HepG2 (cell line): Measurements from ENCODE around the gene MYO5B. TPM values are rescaled to one million over a fixed set of nuclear protein-coding genes. Genes with fewer than 3 reads are reported as not detected.

Experiments used
- ATAC-seq: fragments of 200-7000 bp; cut with Tn5 transposase; 3 replicates; pipeline ENCODE4 v1.9.1; 2020; ENCODE audit warnings: mild to moderate bottlenecking, moderate library complexity
- BruUV-seq: library from RNA; stranded (reverse); fragments of 400-500 nt; replicated peaks from 2 replicates; lab custom pipeline; 2021; lab: Mats Ljungman, UMichigan
- CTCF ChIA-PET: fragments of 300-600 bp; formaldehyde crosslinking; extraction: SDS; loops from one replicate; lab custom pipeline; 2021; ENCODE audit warnings: low total read pairs, inconsistent platforms, low intra/inter-chr PET ratio; lab: Yijun Ruan, JAX
- POLR2A ChIA-PET: fragments of 350-600 bp; sonication (Branson Sonifier 250); formaldehyde crosslinking; loops from one replicate; lab custom pipeline; 2020; ENCODE audit warnings: antibody characterized with exemption, inconsistent platforms; lab: Yijun Ruan, JAX
- DNase-seq: peaks from one replicate; pipeline ENCODE4 v3.0.0-alpha.2; 2015; ENCODE audit warnings: low spot score
- FAIRE-seq: peaks from 3 replicates; lab custom pipeline; 2011; peaks lifted over from hg19 to GRCh38; lab: Jason Lieb, UNC
- H2AFZ ChIP-seq: one replicate; pipeline ENCODE4 v1.6.1; 2011; ENCODE audit warnings: low read length, inconsistent platforms
- H3K27ac ChIP-seq: fragments of 300-600 bp; 3 replicates; pipeline ENCODE4 v1.8.0; 2011; ENCODE audit warnings: mixed run types, mild to moderate bottlenecking, mixed read lengths, low read length, inconsistent platforms; ENCODE audit not compliant: insufficient read depth; ENCODE audit errors: extremely low read length
- H3K27me3 ChIP-seq, 2 experiments: fragments of 200-600 bp in 1 of 2; 2 replicates in 1 of 2; 3 replicates in 1 of 2; pipeline versions ENCODE4 v1.6.0 to v1.8.0; 2011; ENCODE audit warnings: low read length in 2 of 2, mild to moderate bottlenecking in 2 of 2, moderate library complexity in 2 of 2, inconsistent platforms in 1 of 2; ENCODE audit not compliant: insufficient read depth in 2 of 2, control insufficient read depth in 1 of 2
- H3K36me3 ChIP-seq, 2 experiments: fragments of 200-600 bp in 1 of 2; replicated peaks in 1 of 2; 2 replicates in 1 of 2; 3 replicates in 1 of 2; pipeline versions ENCODE4 v1.5.1 to v1.8.0; 2011; ENCODE audit warnings: low read length in 2 of 2, inconsistent platforms in 1 of 2; ENCODE audit not compliant: insufficient read depth in 2 of 2, control insufficient read depth in 1 of 2
- H3K4me1 ChIP-seq: 2 replicates; pipeline ENCODE4 v1.5.1; 2012; ENCODE audit warnings: low read length, inconsistent platforms; ENCODE audit not compliant: insufficient read depth
- H3K4me2 ChIP-seq: 2 replicates; pipeline ENCODE4 v1.6.0; 2011; ENCODE audit warnings: low read depth, low read length, inconsistent platforms
- H3K4me3 ChIP-seq, 3 experiments: fragments of 200-600 bp in 1 of 3; sonication (generic), shearing (Covaris generic) in 1 of 3; replicated peaks in 1 of 3; 2 replicates each; pipeline ENCODE4 v1.5.1; 2011 to 2016; ENCODE audit warnings: low read length in 3 of 3, inconsistent platforms in 2 of 3, low read depth in 2 of 3, mild to moderate bottlenecking in 2 of 3, control low read depth in 1 of 3, mixed read lengths in 1 of 3; ENCODE audit not compliant: insufficient read depth in 1 of 3
- H3K79me2 ChIP-seq: one replicate; pipeline ENCODE4 v1.6.1; 2011; ENCODE audit warnings: low read length, inconsistent platforms; ENCODE audit not compliant: insufficient read depth
- H3K9ac ChIP-seq: 2 replicates; pipeline ENCODE4 v1.6.0; 2011; ENCODE audit warnings: mild to moderate bottlenecking, low read depth, low read length, inconsistent platforms; ENCODE audit not compliant: insufficient read depth
- H3K9me3 ChIP-seq: 2 replicates; pipeline ENCODE4 v1.5.1; 2012; ENCODE audit warnings: mild to moderate bottlenecking, low read length
- H4K20me1 ChIP-seq: 2 replicates; pipeline ENCODE4 v1.6.0; 2011; ENCODE audit warnings: inconsistent platforms, mild to moderate bottlenecking, low read length, moderate library complexity; ENCODE audit not compliant: insufficient read depth
- CCDC6 ChIP-seq: sonication (generic); formaldehyde crosslinking; IDR thresholded peaks from 2 replicates; pipeline ENCODE4 v1.8.1; 2022; ENCODE audit warnings: mild to moderate bottlenecking, missing genetic modification reagents, moderate library complexity
- E2F5 ChIP-seq: sonication (generic); formaldehyde crosslinking; conservative IDR thresholded peaks from 2 replicates; pipeline ENCODE4 v1.4.0; 2020; ENCODE audit warnings: missing genetic modification reagents
- GMEB2 ChIP-seq: IDR thresholded peaks from 2 replicates; pipeline ENCODE4 v1.6.1; 2016; ENCODE audit warnings: missing biosample characterization, missing genetic modification reagents, low read depth
- HMG20B ChIP-seq: conservative IDR thresholded peaks from 2 replicates; pipeline ENCODE4 v1.6.1; 2016; ENCODE audit warnings: missing genetic modification reagents, missing compliant biosample characterization
- ISL2 ChIP-seq: sonication (generic); formaldehyde crosslinking; IDR thresholded peaks from 2 replicates; pipeline ENCODE4 v1.5.0; 2020; ENCODE audit warnings: missing genetic modification reagents
- NBN ChIP-seq: fragments of 450-650 bp; conservative IDR thresholded peaks from 2 replicates; pipeline ENCODE4 v1.6.1; 2017
- PHB2 ChIP-seq: fragments of 450-650 bp; IDR thresholded peaks from 2 replicates; pipeline ENCODE4 v1.6.1; 2018; ENCODE audit not compliant: partially characterized antibody
- RNF219 ChIP-seq: sonication (generic); formaldehyde crosslinking; IDR thresholded peaks from 2 replicates; pipeline ENCODE4 v1.5.0; 2020; ENCODE audit warnings: mild to moderate bottlenecking, missing genetic modification reagents
- SAFB2 ChIP-seq: sonication (generic); formaldehyde crosslinking; IDR thresholded peaks from 2 replicates; pipeline ENCODE4 v1.5.1; 2020; ENCODE audit warnings: missing genetic modification reagents, low read depth, mild to moderate bottlenecking, borderline replicate concordance
- TARDBP ChIP-seq: sonication (generic); formaldehyde crosslinking; IDR thresholded peaks from 2 replicates; pipeline ENCODE4 v1.8.0; 2022; ENCODE audit warnings: mild to moderate bottlenecking, missing genetic modification reagents
- ZMAT5 ChIP-seq: sonication (generic); formaldehyde crosslinking; IDR thresholded peaks from 2 replicates; pipeline ENCODE4 v1.5.0; 2020; ENCODE audit warnings: mild to moderate bottlenecking, low read depth, missing genetic modification reagents, borderline replicate concordance
- ZNF101 ChIP-seq: sonication (generic); formaldehyde crosslinking; IDR thresholded peaks from 2 replicates; pipeline ENCODE4 v1.4.0; 2020; ENCODE audit warnings: mild to moderate bottlenecking, low read depth, missing genetic modification reagents, borderline replicate concordance
- WGBS: methylation state at CpG from one replicate; pipeline ENCODE4 v1.1.6; 2017; ENCODE audit warnings: low lambda C conversion rate; 5-methylcytosine and 5-hydroxymethylcytosine counted together
- in situ Hi-C: cut with HindIII; loops from 2 replicates; pipeline ENCODE4 v1.10.0; 2017; ENCODE audit warnings: low pct_unique_long_range_greater_than_20kb; ENCODE audit not compliant: extremely low pct_ligation_motif_present
- intact Hi-C: fragments of 100-400 bp; cut with micrococcal nuclease; formaldehyde crosslinking; loops from one replicate; pipeline ENCODE4 v1.10.0; 2022; ENCODE audit not compliant: unreplicated experiment
- polyA plus RNA-seq, 8 experiments: library from polyadenylated mRNA; depleted of rRNA in 3 of 8; stranded (reverse) in 7 of 8; unstranded in 1 of 8; fragments of >200 nt; fragmentation: Illumina TruSeq in 4 of 8; extraction: Trizol in 4 of 8; gene quantifications; 2 replicates each; pipeline versions ENCODE4 v1.2.1 to v1.2.3, GENCODE V29; 2011 to 2016; ENCODE audit warnings: low read depth in 4 of 8, missing spikeins in 1 of 8, mixed read lengths in 1 of 8; ENCODE audit not compliant: insufficient read depth in 1 of 8
- total RNA-seq, 5 experiments: library from RNA; depleted of rRNA; stranded (reverse); fragments of >200 nt; fragmentation: Illumina TruSeq; extraction: Trizol; gene quantifications; 2 replicates each; pipeline ENCODE4 v1.2.3, GENCODE V29; 2016; ENCODE audit warnings: low read depth in 1 of 5

MYO5B gene
- total and polyA plus RNA-seq, 2 of the 13 experiments (the other 11 are each of a cell fraction or from before 2014, with no cell fraction given): 13.1 to 24.0 TPM

GRCh38 chr18:50190926-50191325 is 4.0 kb downstream of the MYO5B start (continued):
- TF ChIP-seq ZMAT5 (CRISPR knock-in tag) (no peak), TARDBP (no peak), HMG20B (no peak), PHB2 (no peak)
- TF ChIP-seq, all 625 proteins: peak for 0

GRCh38 chr18:50190236-50190635 is 4.7 kb downstream of the MYO5B start:
- intact Hi-C loops (no loop called here), in situ Hi-C loops (loop anchor here (10.0 kb wide), 1 partner anchor 275 kb away; no protein-coding TSS in a partner anchor)
- Histone ChIP-seq H4K20me1 (no peaks in the 10 kb centered on the region), H3K79me2 (peaks cover 11% of the 10 kb centered on the region), H3K36me3 (no peaks in the 10 kb centered on the region), H3K27ac (no peak overlapping the region), H3K9me3 (no peaks in the 10 kb centered on the region), H3K4me2 (no peak overlapping the region), H3K4me3 (no peak overlapping the region), H2AFZ (no peak overlapping the region), H3K27me3 (no peaks in the 10 kb centered on the region), H3K9ac (no peak overlapping the region), H3K4me1 (peaks cover 43% of the 10 kb centered on the region)
- DNase-seq (peak; percentile 12), ATAC-seq (no peak), FAIRE-seq (no peak)
- WGBS: 11% methylated on average over 1 of the region's 1 CpG
- no peak for TF ChIP-seq ZNF101 (CRISPR knock-in tag)
- no peak for TF ChIP-seq NBN
- TF ChIP-seq CCDC6 (CRISPR knock-in tag): no peak
- ChIA-PET POLR2A (no interaction called here), CTCF (no interaction called here)
- BruUV-seq: no TSS peak

- POLR2A ChIA-PET: no interaction called here
- CTCF ChIA-PET: no interaction called here
- H3K36me3 ChIP-seq: no peaks in the 10 kb centered on the region
- ATAC-seq (no peak), DNase-seq (no peak), FAIRE-seq (no peak)
- no peak overlapping the region for H3K27ac ChIP-seq
- H3K79me2 ChIP-seq: peaks cover 13% of the 10 kb centered on the region
- no peak overlapping the region for H3K4me3 ChIP-seq
- in situ Hi-C loops: no loop called here
- no peaks in the 10 kb centered on the region for H4K20me1 ChIP-seq
- intact Hi-C loops: no loop called here
- TF ChIP-seq GMEB2 (no peak), SAFB2 (CRISPR knock-in tag) (no peak), ISL2 (CRISPR knock-in tag) (no peak), E2F5 (no peak), RNF219 (CRISPR knock-in tag) (no peak)
- no TSS peak for BruUV-seq
- peaks cover 45% of the 10 kb centered on the region for H3K4me1 ChIP-seq
- H3K9me3 ChIP-seq: no peaks in the 10 kb centered on the region
- H3K4me2 ChIP-seq: no peak overlapping the region
- no peak overlapping the region for H2AFZ ChIP-seq
- H3K9ac ChIP-seq: no peak overlapping the region
- 95% methylated on average over 1 of the region's 1 CpG for WGBS
- H3K27me3 ChIP-seq: no peaks in the 10 kb centered on the region
Measured at GRCh38 chr18:50189160-50189559, 5.8 kb downstream of the MYO5B start.
